ENCODE results near the gene NRL. TPM values are rescaled to one million over a fixed set of nuclear protein-coding genes. Genes with fewer than 3 reads are reported as not detected.

The NRL gene
- 2.0 TPM for total RNA-seq
- long read RNA-seq, partial matches to known transcripts: 0 of 18 reads
- long read RNA-seq, other reads (novel, unspliced or antisense): 15 of 18 reads

- TF ChIP-seq CTCF (IDR thresholded peaks at IDR 0.05): no peak
- peak; percentile 96 to 97 for ATAC-seq
- Histone ChIP-seq H3K36me3 (peaks cover 33% of the 10 kb centered on the region), H3K9me3 (no peaks in the 10 kb centered on the region), H3K27ac (peak within 1 kb of the TSS; percentile 97), H3K27me3 (ENCODE audit: low read depth) (no peaks in the 10 kb centered on the region), H3K4me3 (peak within 1 kb of the TSS; percentile 77), H3K4me1 (peaks cover 28% of the 10 kb centered on the region)
- intact Hi-C loops (cut with DNase I): no loop called here
- DNase-seq: peak; percentile 98
These were observed at the start of gene NRL, which contains the start of gene DCAF11 for GRCh38 chr14:24114532-24115421. Gene NRL (minus strand): TSS chr14:24114949. CDS start chr14:24082848, 32,101 bp downstream. Gene DCAF11 (plus strand): TSS chr14:24114777. CDS start chr14:24115595, 818 bp downstream.

GRCh38 chr14:24162093-24162492 is 47.3 kb upstream of the NRL start:
- intact Hi-C loops (cut with DNase I): no loop called here
- Histone ChIP-seq H3K36me3 (peaks cover 81% of the 10 kb centered on the region), H3K4me3 (peak overlapping the region; percentile 81), H3K9me3 (no peaks in the 10 kb centered on the region), H3K27me3 (ENCODE audit: low read depth) (no peaks in the 10 kb centered on the region), H3K27ac (peak overlapping the region; percentile 97), H3K4me1 (peaks cover 31% of the 10 kb centered on the region)
- ATAC-seq: peak in 1 of 2 donors; percentile 22
- TF ChIP-seq CTCF (IDR thresholded peaks at IDR 0.05): no peak
- peak; percentile 28 for DNase-seq

- peak within 1 kb of the TSS; percentile 97 for H3K27ac ChIP-seq
- intact Hi-C loops (cut with DNase I): no loop called here
- H3K36me3 ChIP-seq: peaks cover 81% of the 10 kb centered on the region
- no peaks in the 10 kb centered on the region for H3K9me3 ChIP-seq
- peaks cover 31% of the 10 kb centered on the region for H3K4me1 ChIP-seq
- peak within 1 kb of the TSS; percentile 81 for H3K4me3 ChIP-seq
- DNase-seq: peak; percentile 95
- peak; percentile 96 for TF ChIP-seq CTCF (IDR thresholded peaks at IDR 0.05)
- no peaks in the 10 kb centered on the region for H3K27me3 ChIP-seq (ENCODE audit: low read depth)
- peak; percentile 96 for ATAC-seq
These were observed 46.4 kb upstream of the NRL start, which contains the start of gene IRF9 for GRCh38 chr14:24160850-24161804. Gene IRF9 (plus strand): TSS chr14:24161265. CDS start chr14:24162145, 880 bp downstream.

- Histone ChIP-seq H3K27ac (peak overlapping the region; percentile 97), H3K36me3 (peaks cover 81% of the 10 kb centered on the region), H3K4me1 (peaks cover 31% of the 10 kb centered on the region), H3K4me3 (no peak overlapping the region), H3K9me3 (no peaks in the 10 kb centered on the region), H3K27me3 (ENCODE audit: low read depth) (no peaks in the 10 kb centered on the region)
- ATAC-seq (no peak), DNase-seq (no peak)
- intact Hi-C loops (cut with DNase I): no loop called here
- TF ChIP-seq CTCF (IDR thresholded peaks at IDR 0.05): no peak
These were observed 45.7 kb upstream of the NRL start for GRCh38 chr14:24160499-24160849.

Measured in lower lobe of right lung (tissue), 2 donors.